Fibroblast of upper back skin (primary cell): Measurements from ENCODE around the gene MYO1H.

Experiments used
- DNase-seq: peaks from one replicate; pipeline ENCODE4 v3.0.0-alpha.2; 2013

MYO1H gene

GRCh38 chr12:109476807-109477184 is 129.1 kb downstream of the MYO1H start:
- DNase-seq, result no peak

GRCh38 chr12:109477185-109477962 is 129.7 kb downstream of the MYO1H start, which contains the start of the genes KCTD10 and UBE3B:
Gene KCTD10, minus strand, starts transcription at chr12:109477300. Its CDS starts 38 bp downstream, at chr12:109477262.
Gene UBE3B, plus strand, starts transcription at chr12:109477634. Its CDS starts 5,918 bp downstream, at chr12:109483552.
- DNase-seq, result peak; percentile 88

GRCh38 chr12:109477963-109478315 is 130.2 kb downstream of the MYO1H start:
- no peak for DNase-seq

GRCh38 chr12:109479761-109480160 is 132.1 kb downstream of the MYO1H start:
- DNase-seq, result no peak

- no peak for DNase-seq
Measured at GRCh38 chr12:109480356-109480755, 132.7 kb downstream of the MYO1H start.

- no peak for DNase-seq
Measured at GRCh38 chr12:109481863-109482262, 134.2 kb downstream of the MYO1H start.

GRCh38 chr12:109482491-109482890 is 134.8 kb downstream of the MYO1H start:
- DNase-seq, result no peak

GRCh38 chr12:109482894-109483293 is 135.2 kb downstream of the MYO1H start:
- no peak for DNase-seq

- no peak for DNase-seq
Measured at GRCh38 chr12:109483346-109483745, 135.6 kb downstream of the MYO1H start.

GRCh38 chr12:109485201-109485600 is 137.5 kb downstream of the MYO1H start:
- no peak for DNase-seq

- no peak for DNase-seq
Measured at GRCh38 chr12:109487181-109488050, 139.7 kb downstream of the MYO1H start.

GRCh38 chr12:109488051-109488665 is 140.5 kb downstream of the MYO1H start:
- DNase-seq, result no peak

- no peak for DNase-seq
Measured at GRCh38 chr12:109489016-109489954, 141.6 kb downstream of the MYO1H start.

- no peak for DNase-seq
Measured at GRCh38 chr12:109489955-109490565, 142.4 kb downstream of the MYO1H start.

- no peak for DNase-seq
Measured at GRCh38 chr12:109491671-109492070, 144.0 kb downstream of the MYO1H start.

GRCh38 chr12:109492371-109492770 is 144.7 kb downstream of the MYO1H start:
- no peak for DNase-seq

GRCh38 chr12:109493090-109493489 is 145.4 kb downstream of the MYO1H start:
- no peak for DNase-seq

- no peak for DNase-seq
Measured at GRCh38 chr12:109493938-109494337, 146.2 kb downstream of the MYO1H start.

- DNase-seq, result no peak
Measured at GRCh38 chr12:109494348-109494881, 146.7 kb downstream of the MYO1H start.

GRCh38 chr12:109495012-109495411 is 147.3 kb downstream of the MYO1H start:
- no peak for DNase-seq

GRCh38 chr12:109496306-109496705 is 148.6 kb downstream of the MYO1H start:
- DNase-seq, result no peak

- DNase-seq, result no peak
Measured at GRCh38 chr12:109497675-109498074, 150.0 kb downstream of the MYO1H start.
